ENCODE data around the gene GRIPAP1.

Gene GRIPAP1

DNA sequence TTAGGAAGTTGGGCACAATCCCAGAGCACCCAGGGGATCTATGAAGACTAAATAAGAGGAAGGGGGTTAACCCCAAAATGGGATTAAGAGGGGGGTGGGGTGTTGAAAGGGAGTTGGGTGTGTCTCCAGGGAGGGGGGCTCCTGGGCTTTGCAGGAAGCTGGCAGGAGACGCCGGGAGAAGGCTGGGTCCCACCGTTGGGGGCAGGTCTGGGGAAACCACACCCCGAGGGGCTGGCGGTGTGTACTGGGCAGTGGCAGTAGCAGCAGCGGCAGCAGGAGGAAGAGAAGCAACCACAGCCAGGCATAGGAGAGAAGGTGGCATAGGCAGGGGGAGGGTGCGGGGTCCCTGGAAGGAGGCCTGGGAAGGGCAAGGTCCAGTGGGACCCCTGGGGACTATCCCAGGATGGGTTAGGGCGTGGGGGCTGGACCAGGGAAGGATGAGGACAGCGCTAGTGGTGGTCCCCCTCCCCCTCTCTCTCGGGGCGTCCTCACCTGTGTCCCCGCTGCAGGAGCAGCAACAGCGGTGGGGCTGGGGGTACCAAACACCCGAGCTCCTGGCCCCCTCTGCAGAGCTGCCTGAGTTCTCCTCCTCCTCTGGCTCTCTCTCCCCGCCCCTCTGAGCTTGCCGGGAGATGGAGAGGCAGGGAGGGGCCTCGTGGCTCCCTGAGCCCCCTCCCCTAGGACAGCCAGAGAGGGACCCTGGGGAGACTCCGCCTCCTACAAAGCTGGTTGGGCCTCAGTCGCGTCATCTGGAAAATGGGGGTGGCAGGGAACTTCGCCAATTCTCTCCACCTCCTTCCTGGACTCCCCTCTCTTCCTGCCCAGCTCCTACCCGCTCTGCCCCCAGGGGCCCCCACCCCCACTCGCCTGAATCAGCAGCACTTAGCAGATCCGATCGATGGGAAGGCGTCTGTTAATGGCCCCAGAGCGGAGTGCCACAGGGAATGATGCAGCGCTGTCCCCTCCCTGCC is 30.5 kb downstream of the GRIPAP1 start, which contains the start of gene KCND1:
TSS of gene KCND1 (minus strand) at position 596 of the 971 bp plus-strand sequence. CDS start 1,573 bp downstream, outside the sequence.
- Histone ChIP-seq H3K4me3 (ENCODE audit: low read depth, low read length) (peak within 1 kb of the TSS; percentile 40), H3K9me3 (no peaks in the 10 kb centered on the region), H3K36me3 (no peaks in the 10 kb centered on the region; the same call in 1 of the 2 replicates), H3K27me3 (no peaks in the 10 kb centered on the region), H3K4me1 (no peaks in the 10 kb centered on the region)
- peak; percentile 63 for DNase-seq
- TF ChIP-seq, protein P1, sequence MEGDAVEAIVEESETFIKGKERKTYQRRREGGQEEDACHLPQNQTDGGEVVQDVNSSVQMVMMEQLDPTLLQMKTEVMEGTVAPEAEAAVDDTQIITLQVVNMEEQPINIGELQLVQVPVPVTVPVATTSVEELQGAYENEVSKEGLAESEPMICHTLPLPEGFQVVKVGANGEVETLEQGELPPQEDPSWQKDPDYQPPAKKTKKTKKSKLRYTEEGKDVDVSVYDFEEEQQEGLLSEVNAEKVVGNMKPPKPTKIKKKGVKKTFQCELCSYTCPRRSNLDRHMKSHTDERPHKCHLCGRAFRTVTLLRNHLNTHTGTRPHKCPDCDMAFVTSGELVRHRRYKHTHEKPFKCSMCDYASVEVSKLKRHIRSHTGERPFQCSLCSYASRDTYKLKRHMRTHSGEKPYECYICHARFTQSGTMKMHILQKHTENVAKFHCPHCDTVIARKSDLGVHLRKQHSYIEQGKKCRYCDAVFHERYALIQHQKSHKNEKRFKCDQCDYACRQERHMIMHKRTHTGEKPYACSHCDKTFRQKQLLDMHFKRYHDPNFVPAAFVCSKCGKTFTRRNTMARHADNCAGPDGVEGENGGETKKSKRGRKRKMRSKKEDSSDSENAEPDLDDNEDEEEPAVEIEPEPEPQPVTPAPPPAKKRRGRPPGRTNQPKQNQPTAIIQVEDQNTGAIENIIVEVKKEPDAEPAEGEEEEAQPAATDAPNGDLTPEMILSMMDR (IDR thresholded peaks at IDR 0.05; ENCODE audit: low read depth, low read length), result no peak

DNA sequence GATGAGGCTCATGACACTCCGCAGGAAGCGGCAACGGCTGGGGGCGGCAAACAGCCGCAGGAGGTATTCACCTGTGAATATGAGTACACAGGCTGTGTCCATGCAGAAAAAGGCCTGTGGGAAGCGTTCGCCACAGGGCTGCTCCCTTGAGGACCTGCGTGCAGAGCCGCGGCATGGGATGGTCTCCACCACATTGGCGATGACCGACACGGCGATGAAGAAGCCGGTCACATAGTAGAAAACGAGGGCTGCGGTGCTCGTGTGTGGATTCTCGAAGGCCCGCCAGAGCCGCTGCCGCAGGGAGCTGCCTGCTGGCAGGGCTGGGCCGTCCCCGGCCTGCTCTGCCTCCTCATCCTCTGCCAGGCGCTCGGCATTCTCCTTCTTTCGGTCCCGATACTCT is 32.6 kb downstream of the GRIPAP1 start:
- no peaks in the 10 kb centered on the region for H3K9me3 ChIP-seq
- no peak overlapping the region for H3K4me3 ChIP-seq (ENCODE audit: low read depth, low read length)
- no peaks in the 10 kb centered on the region for H3K27me3 ChIP-seq
- TF ChIP-seq, protein P1 (IDR thresholded peaks at IDR 0.05; ENCODE audit: low read depth, low read length), result no peak
- H3K36me3 ChIP-seq, result no peaks in the 10 kb centered on the region
- DNase-seq, result no peak
- no peaks in the 10 kb centered on the region for H3K4me1 ChIP-seq

- Histone ChIP-seq H3K4me1 (no peaks in the 10 kb centered on the region), H3K4me3 (ENCODE audit: low read depth, low read length) (no peak overlapping the region), H3K9me3 (no peaks in the 10 kb centered on the region), H3K27me3 (no peaks in the 10 kb centered on the region), H3K36me3 (no peaks in the 10 kb centered on the region)
- DNase-seq, result no peak
- TF ChIP-seq, protein P1 (IDR thresholded peaks at IDR 0.05; ENCODE audit: low read depth, low read length), result no peak
Measured at GRCh38 chrX:48968377-48968776, 33.7 kb downstream of the GRIPAP1 start.

- Histone ChIP-seq H3K36me3 (no peaks in the 10 kb centered on the region), H3K27me3 (no peaks in the 10 kb centered on the region), H3K9me3 (no peaks in the 10 kb centered on the region), H3K4me3 (ENCODE audit: low read depth, low read length) (no peak overlapping the region), H3K4me1 (peaks cover 4% of the 10 kb centered on the region; the same call in 1 of the 2 replicates)
- no peak for DNase-seq
- TF ChIP-seq, protein P1 (IDR thresholded peaks at IDR 0.05; ENCODE audit: low read depth, low read length), result no peak
Measured at GRCh38 chrX:48966796-48967579, 35.1 kb downstream of the GRIPAP1 start.

DNA sequence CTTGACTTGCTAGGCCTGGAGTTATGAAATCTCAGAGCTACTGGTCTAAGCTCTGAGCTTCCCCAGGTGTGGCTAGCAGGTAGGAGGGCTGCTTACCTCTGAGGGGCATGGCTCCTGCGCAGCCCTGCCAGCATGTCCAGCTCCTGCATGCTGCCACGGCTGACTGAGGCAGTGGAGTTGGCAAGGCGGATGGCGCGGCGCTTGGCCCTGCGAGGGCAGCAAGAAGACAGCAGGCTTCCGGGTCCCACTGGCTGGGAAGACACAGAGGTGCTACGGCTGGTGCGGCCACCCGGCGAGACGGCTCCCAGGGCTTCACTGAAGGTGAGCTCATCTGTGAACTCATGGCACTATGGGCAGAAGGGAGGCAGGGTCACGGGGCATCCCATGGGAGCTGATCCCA is 36.1 kb downstream of the GRIPAP1 start:
- H3K36me3 ChIP-seq, result no peaks in the 10 kb centered on the region
- H3K9me3 ChIP-seq, result no peaks in the 10 kb centered on the region
- H3K27me3 ChIP-seq, result no peaks in the 10 kb centered on the region
- no peak overlapping the region for H3K4me3 ChIP-seq (ENCODE audit: low read depth, low read length)
- DNase-seq, result no peak
- H3K4me1 ChIP-seq, result peaks cover 7% of the 10 kb centered on the region
- TF ChIP-seq, protein P1 (IDR thresholded peaks at IDR 0.05; ENCODE audit: low read depth, low read length), result no peak
